GM20000 (cell line): Measurements from ENCODE around the gene SP3.
"Not testable (repeated sequence)": the region's sequence is repeated elsewhere in the genome, so short reads cannot be mapped to it uniquely, and the experiment has no call there.

Experiments used
- DNase-seq: peaks from one replicate; pipeline ENCODE4 v3.0.0; 2012; ENCODE audit warnings: low spot score
- TF ChIP-seq, protein P1 (sequence below): IDR thresholded peaks from 2 replicates; pipeline ENCODE4 v1.5.1; 2012; ENCODE audit warnings: mild to moderate bottlenecking, control low read depth; ENCODE audit errors: extremely low read depth, missing control alignments

Gene SP3

DNA sequence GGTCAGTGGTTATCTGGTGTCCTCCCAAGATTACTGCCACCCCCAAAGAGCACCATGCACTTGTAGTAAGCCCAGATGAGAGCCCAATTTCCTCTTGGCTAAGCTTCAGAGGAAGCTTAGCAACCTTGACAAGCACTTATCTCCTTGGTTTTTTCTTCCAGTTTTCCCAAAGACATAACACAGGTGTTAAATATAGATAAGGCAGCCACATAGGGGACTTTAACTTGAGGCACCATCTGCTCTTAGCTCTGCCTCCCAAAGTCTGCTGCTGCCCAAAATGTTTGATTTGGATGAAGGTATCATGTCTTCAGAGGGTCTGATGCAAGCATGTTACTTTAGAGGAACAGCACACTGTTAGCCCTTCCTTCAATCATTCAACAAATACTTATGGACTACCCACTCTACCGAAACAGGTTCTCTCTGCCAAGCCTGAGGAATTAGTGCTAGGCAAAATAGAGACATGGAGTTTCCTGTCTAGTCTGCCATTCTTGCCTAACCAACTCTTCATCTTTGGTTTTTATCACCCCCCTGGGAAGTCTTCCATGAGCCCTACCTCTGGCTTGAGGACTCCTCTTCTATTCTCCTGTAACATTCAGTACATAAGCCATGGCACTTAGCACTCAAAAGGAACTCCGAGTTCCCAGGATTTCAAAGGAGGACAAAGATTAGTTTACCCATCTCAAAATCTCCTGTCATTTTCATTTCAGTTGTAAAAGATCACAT, 73.7 kb downstream of the SP3 start:
- DNase-seq = no peak

DNA sequence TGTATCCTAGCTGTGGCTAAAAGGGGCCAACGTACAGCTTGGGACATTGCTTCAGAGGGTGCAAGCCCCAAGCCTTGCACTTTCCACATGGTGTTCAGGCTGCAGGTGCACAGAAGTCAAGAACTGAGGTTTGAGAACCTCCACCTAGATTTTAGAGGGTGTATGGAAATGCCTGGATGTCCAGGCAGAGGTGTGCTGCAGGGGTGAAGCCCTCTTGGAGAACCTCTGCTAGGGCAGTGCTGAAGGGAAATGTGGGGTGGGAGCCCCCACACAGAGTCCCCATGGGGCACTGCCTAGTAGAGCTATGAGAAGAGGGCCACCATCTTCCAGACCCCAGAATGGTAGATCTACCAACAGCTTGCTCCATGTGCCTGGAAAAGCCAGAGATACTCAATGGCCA, 75.7 kb downstream of the SP3 start:
- DNase-seq = not testable (repeated sequence)

More for the DNA sequence above, 73.7 kb downstream of the SP3 start:
- TF ChIP-seq, protein P1, sequence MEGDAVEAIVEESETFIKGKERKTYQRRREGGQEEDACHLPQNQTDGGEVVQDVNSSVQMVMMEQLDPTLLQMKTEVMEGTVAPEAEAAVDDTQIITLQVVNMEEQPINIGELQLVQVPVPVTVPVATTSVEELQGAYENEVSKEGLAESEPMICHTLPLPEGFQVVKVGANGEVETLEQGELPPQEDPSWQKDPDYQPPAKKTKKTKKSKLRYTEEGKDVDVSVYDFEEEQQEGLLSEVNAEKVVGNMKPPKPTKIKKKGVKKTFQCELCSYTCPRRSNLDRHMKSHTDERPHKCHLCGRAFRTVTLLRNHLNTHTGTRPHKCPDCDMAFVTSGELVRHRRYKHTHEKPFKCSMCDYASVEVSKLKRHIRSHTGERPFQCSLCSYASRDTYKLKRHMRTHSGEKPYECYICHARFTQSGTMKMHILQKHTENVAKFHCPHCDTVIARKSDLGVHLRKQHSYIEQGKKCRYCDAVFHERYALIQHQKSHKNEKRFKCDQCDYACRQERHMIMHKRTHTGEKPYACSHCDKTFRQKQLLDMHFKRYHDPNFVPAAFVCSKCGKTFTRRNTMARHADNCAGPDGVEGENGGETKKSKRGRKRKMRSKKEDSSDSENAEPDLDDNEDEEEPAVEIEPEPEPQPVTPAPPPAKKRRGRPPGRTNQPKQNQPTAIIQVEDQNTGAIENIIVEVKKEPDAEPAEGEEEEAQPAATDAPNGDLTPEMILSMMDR = no peak

DNA sequence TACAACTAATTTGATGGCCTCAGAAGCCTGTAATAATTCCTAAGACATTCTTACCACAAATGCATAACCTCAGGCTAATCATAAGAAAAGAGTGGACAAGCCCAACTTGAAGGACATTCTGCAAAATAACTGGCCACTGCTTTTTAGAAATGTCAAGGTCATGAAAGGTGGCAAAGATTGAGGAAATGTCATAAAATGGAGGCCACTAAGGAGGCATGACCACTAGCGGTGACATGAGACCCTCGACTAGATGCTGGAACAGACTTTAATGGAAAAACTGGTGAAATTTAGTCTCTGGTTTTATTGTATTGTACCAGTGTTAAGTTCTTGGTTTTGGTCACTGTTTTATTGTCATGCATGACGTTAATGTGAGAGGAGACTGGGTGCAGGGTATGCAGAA, 78.6 kb downstream of the SP3 start:
- TF ChIP-seq, protein P1 = no peak
- DNase-seq = no peak

DNA sequence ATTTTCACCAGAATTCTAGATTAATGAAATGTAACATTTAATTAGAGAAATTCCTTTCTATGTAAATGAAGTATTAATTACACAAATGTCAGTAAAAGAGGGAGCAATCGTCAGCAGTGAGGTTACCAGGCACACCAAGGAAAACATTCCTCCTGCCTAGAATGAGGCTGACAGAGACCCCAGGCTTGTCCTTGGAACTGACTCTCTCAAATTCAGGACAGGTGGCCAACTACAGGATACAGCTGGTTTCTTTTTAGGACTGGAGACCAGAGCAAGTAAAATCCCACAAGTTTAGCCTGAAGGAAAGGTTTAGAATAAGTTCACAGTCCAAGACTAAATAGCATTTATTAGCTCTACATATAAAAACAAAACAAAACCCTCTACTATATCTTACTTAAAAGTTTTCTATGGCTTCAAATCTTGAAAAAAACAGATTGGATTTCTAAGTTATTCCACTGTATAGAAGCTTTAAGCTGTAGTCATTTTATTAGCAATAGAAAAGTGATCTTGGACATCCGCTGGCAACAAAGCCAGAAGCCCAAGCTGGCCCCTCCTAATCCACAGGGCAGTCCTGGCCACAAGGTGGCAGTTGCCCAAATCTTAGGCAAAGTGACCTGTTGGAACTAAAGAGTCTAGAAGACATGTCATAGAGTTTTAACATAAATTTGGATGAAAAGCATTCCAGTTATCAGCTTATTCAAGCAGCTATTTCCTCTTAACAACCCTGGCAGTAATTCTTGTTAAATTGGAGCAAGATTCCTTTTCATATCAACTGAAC, 81.0 kb downstream of the SP3 start:
- TF ChIP-seq, protein P1 = peak; percentile 44
- DNase-seq = no peak

DNA sequence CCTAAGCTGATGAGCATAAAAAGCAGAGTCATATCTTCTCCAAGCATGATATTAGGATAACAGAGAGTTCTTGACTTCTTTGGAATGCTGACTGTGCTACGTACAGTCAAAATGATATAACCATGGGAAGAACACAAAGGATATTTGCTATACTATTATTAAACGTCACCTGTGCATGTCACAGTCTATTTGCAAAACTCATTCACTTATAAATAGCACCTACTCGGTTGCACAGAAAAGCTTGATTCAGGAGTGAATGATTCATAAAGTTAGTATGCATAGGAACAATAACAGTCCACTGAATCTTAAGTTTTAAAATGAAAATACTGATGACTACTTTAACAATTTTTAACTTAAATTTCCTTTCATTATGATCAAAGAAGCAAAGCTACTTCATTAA, 83.3 kb downstream of the SP3 start:
- DNase-seq = no peak
- TF ChIP-seq, protein P1 = no peak

DNA sequence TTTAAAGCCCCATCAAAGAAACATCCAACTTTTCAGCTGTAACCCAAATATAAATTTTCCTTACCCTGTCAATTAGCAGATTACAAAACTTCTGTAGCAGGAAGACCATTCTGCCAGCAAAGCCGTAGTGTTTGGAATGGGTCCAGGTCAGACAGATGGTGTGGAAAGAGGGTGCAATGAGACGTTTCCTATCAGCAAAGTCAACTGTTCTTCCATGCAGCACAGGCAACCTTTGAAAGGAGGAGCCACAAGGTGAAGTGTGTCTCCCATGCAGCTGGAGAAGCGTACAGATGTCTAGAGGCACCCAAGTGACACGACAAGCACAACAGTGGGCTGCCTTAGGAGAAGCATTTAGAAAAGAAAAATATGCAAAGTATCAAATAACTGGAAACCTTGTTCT, 83.7 kb downstream of the SP3 start:
- no peak for DNase-seq
- TF ChIP-seq, protein P1 = no peak

DNA sequence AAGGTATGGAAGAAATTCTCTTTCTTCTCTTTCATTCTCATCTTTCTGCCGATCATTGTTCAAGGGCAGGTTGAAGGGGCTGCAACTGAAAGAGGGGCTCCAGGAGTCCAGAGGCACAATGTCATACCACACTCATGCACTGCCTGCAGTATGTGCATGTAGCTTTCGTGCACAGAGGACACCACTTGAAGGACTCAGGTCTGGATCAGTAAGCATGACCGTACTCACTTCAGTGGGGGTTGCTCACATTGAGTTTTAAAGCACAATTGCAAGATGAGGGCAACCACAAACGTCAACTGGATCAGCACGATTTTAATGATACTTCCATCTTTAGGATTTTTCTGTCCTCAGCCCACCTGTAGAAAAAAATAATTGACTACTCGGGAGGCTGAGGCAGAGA, 84.6 kb downstream of the SP3 start:
- no peak for DNase-seq
- TF ChIP-seq, protein P1 = no peak

DNA sequence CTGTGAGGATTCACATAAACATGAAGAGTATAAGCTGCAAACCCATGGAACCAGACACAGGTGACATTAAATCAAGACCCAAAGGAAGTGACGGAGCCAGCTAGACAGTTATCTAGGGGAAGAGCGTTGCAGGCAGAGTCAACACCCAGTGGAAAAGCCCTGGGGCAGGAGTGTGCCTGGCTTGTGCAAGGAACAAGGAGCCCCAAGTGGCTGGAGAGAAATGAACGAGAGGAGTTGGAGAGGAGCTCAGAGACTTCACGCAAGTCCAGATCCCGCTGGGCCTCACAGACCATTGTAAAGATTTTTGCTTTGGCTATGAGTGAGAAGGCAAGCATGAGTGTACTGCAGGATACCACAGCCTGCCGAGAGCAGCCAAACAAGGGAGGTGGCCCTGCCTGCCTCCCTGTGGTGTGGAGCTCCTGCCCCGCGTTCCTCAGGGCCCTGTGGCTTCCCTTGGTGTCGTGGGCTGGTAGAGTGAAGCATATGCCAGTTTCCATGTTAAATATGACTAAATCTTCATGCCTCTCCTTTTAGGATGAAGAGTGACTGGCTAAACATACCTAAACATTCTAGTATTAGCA, 88.2 kb downstream of the SP3 start:
- no peak for DNase-seq
- TF ChIP-seq, protein P1 = no peak
